HG02981 (cell line): Measurements from ENCODE around the gene RPUSD1.

Experiments
- ATAC-seq: cut with Tn5 transposase; IDR thresholded peaks from one replicate; pipeline ENCODE4 v1.9.1; 2021; ENCODE audit warnings: mild to moderate bottlenecking, moderate library complexity; ENCODE audit not compliant: unreplicated experiment

Gene RPUSD1

DNA sequence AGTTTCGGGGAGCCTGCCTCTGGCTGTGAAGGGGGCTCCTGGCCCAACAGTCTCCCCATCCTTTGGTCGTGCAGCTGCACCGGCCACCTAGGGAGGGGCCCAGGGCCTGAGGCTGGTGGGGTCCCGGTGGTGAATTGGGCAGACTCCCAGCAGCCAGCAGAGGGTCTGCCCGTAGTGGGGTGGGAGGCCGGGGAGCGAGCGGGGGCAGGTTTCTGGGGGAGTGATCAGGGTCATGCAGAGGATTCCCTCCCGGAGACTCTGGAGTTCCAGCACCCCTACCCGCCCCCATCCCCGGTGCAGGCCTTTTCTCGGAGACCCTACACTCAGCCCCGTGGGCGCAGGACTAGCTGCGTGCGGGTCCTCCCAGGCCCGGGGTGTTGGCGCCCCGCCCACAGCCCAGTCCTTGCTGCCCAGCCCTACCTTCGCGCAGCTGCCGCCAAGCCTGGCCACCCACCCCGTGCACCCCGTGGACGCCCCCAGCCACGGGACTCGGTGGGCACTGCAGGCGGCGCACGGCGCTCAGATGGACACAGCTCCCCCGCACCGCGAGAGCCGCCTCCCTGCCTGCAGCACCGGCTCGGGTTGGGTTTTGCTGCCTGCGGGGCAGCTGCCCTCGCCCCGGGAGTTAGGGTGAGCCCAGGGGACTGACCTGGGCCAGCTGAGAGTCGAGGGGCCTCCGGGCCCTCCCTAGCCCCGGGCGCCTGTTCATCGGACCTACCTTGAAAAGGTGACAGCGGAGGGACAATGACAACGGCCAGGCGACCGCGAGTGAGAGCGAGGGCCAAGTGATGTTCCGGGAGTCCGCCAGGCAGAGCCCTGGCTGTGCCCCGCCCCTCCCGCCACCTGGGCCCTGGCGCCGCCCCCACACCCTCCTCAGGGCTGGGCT, 12.0 kb upstream of the RPUSD1 start, which contains the start of gene GNG13:
GNG13 (minus strand) TSS at position 787 of the 886 bp plus-strand sequence. CDS start 1,657 bp downstream, outside the sequence.
- ATAC-seq: no peak

DNA sequence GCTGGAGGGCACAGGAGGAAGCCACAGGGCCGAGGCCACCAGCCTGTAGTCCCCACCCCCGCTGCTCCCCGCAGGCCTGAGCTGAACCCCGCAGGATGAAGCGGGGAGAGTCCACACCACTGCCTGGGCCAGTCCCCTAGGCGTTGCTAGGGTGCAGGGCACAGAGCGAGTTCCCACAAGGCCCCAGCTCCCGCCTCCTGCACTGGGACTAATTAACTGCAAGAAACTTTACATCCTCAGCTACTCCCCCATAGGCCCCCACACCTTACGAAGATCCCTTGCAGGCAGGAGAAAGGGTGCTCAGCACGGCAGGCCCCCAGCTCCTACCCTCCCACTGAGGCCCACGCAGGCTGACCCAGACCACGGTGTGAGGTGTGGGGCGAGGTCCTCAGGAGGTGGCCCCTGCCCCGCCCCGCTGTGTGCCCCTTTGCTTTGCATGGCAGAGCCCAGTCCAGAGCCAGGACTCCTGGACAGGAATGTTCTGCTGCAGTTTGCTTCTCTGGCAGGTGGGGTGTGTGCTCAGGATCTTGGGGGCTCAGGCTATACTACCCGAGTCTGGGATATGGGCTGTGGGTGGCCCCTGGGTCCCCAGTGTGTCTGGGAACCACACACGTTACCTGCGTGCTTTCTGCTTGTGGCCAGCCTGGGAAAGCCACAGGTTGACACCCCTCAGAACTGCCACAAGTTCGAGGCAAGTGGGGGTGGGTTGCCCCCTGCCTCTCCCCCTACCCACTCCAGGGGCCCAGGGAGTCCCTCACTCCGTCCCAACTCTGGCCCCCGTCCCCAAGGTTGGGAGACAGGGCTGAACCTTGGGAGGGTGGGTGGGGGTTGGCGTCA, 11.1 kb upstream of the RPUSD1 start:
- ATAC-seq: no peak

DNA sequence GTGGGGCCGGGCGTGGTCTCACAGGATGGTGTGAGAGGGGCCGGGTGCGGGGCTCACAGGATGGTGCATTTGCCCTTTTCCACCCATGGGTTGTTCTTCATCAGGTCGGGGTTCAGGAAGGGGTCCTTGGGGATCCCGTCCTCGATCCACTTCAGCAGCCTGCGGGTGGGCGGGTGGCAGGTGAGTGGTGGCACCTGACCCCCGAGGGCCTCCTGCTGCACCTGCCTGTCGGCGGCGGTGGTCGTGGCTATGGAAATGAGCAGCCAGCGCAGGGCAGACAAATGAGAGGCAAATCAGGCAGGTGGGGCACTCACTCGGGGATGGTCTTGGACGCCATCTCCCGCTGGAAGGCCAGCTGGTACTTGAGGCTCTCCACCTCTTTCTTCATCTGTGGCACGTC, 10.5 kb upstream of the RPUSD1 start:
- no peak for ATAC-seq

DNA sequence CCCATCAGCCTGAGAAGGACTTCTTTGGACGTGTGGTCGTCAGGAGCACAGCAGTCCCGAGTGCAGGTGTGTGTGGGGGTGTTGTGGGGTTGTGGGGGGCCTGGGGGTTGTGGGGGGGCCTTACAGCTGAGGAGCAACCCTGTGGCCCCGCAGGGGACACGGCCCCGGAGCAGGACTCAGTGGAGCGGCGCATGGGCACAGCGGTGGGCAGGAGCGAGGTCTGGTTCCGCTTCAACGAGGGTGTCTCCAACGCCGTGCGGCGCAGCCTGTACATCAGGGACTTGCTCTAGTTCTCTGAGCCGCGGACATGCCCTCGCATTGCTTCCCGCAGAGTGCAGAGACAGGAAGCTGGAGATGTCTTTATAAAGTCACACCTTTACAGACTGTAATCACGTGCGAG, 9.5 kb upstream of the RPUSD1 start:
- no peak for ATAC-seq

DNA sequence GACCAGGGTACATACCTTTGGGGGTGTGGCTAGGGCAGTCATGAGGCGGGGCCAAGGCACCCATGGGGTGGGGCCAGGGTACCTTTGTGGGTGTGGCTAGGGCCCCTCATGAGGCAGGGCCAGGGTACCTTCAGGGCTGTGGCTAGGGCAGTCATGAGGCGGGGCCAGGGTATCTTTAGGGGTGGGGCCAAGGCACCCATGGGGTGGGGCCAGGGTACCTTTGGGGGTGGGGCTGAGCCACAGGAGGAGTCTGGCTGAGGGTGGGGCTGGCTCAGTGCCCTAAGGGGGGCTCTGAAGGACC, 8.9 kb upstream of the RPUSD1 start:
- no peak for ATAC-seq

DNA sequence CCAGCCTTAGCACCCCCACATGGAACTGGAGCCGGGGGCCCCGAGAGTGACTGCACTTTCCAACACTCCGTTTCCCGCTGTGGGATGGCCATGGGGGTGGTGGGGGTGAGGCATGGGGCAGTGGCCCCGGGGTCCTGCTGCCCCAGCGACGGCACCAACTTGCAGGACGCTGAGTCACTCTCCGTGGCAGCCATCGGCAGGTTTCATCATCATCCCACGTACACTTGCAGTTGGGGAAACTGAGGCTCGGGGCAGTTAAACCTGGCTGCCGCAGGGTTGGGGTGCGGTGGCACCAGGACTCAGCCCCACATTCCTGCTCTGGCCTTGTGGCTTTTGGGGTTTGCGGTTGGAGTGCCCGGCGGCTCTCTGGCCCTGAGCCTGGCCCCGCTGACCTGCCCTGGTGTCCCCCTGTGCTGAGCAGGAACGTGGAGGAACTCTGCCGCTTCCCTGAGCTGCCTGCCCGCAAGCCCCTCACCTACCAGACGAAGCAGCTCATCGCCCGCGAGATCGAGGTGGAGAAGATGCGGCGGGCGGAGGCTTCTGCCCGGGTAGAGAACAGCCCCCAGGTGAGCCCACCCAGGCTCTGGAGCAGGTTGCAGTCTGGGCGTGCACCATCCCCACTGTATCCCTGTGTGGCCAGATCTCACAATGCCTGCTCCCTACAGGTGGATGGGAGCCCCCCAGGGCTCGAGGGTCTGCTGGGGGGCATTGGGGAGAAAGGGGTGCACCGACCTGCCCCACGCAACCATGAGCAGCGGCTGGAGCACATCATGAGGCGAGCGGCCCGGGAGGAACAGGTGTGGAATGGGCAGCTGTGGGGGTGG, 8.3 kb upstream of the RPUSD1 start:
- ATAC-seq: no peak

DNA sequence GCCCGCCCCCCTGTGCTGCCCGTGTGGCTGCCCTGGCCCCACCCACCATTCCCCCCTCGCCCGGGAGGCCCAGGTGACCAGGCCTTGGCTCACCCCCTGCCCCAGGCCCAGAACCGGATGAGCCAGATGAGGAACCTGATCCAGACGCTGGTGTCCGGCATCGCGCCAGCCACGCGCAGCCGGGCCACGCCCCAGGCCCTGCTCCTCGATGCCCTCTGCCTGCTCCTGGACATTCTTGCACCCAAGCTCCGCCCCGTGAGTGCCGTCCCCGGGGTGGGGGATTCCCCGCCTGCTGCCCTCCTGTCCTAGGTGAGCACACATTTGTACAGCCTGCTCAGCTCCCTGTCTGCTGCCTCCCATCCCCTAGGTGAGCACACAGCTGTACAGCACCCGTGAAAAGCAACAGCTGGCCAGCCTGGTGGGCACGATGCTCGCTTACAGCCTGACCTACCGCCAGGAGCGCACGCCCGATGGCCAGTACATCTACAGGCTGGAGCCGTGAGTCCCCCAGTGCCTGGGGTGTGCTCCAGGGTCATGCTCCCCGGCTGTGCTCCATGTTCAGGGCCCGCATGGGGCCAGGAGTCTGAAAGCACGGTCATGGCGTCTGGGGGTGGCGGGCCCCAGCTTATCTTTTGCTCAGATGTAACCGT, 7.5 kb upstream of the RPUSD1 start:
- no peak for ATAC-seq

DNA sequence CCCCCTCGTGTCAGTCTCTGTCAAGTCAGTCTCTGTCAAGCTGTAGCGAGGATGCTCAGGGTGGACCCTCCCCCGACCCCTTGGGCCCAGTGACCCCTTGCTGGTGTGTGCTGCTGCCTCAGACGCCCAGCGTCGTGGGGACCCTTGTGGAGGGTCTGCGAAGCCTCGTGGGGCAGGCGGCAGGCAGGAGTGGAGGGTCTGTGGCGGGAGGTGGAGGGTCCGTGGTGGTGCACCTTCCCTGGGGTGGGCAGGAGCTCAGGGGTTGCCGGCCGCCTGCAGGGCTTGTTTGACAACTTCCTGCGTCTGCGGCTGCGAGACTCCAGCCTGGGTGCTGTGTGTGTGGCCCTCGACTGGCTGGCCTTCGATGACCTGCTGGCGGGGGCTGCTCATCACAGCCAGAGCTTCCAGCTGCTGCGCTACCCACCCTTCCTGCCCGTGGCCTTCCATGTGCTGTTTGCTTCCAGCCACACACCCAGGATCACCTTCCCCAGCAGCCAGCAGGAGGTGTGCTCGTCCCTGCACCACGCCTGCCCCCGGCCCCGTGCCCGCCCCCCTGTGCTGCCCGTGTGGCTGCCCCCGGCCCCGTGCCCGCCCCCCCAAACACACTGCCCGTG, 6.8 kb upstream of the RPUSD1 start:
- ATAC-seq: no peak

DNA sequence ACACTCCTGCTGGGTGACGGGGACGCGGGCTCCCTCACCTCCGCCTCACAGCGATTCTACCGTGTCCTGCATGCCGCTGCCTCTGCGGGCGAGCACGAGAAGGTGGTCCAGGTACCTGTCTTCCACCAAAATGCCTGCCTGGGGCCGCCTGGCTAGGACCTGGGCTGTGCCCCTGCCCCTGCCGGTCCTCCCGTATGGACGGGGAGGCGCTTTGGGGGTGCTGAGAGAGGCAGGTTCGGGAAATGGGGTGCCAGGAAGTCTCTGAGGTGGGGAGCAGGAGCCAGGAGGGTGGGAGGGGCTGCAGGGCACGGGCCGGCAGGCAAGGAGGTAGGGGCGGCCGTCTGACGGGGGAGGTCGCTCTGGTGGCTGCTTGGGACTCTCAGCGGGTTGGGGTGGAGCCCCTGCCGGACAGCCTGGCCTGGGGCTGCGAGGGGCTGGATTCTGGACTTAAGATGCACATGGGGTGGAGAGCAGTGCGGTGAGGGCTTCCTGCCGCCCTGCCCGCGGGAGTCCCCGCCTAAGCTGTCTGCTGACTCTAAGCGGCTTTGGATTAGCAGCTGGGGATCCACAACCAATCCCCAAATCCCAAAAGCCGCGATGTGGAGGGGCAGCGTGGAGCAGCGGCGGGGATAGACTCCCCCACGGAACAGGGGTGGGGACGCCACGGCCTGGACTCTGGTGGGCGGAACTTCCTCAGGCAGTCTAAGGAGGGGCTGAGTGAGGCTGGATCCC, 6.1 kb upstream of the RPUSD1 start:
- ATAC-seq: no peak

DNA sequence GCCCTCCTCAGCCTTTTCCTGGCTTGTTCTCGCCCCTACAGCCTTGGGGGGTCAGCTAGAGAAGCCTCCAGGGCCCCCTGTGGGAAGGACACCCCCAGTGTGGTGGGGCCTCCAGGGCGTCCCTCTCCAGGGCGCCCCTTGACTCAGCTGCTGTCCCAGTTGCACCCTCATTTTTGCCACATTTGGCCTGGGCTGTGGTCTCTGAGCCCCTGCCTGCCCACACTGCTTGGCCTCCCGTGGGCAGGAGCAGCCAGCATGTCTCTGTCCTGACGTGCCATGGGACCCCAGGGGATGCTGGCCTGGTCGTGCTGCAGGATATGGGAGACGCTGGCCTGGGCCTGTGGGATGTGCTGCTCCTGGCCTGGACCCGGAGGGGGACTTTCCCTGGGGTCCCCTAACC, 5.2 kb upstream of the RPUSD1 start:
- no peak for ATAC-seq

DNA sequence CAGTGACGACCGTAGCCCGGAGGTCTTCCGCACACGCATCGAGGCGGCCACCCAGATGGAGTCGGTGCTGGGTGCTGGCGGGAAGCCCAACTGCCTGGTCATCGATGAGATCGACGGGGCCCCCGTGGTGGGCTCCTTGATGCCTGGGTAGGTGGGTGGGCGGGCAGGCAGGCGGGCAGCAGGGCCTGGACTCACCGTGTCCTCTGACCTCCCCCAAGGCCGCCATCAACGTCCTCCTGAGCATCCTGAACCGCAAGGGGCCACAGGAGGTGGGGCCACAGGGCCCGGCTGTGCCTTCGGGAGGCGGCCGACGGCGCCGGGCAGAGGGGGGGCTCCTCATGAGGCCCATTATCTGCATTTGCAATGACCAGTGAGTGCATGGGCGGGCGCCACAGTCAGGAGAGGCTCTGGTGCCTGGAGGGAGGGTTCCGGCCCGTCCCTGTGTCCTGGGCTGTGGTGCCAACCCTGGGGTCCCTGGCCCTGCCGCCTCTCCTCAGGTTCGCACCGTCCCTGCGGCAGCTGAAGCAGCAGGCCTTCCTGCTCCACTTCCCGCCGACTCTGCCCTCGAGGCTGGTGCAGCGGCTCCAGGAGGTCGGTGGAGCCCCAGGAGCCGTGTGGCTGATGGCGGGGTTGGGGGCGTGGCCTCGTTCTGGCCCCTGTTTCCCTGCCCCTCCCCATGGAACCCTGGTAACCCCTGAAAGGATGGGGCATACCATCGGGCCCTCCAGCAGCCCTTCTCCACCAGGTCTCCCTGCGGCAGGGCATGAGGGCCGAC, 4.2 kb upstream of the RPUSD1 start:
- ATAC-seq: no peak

DNA sequence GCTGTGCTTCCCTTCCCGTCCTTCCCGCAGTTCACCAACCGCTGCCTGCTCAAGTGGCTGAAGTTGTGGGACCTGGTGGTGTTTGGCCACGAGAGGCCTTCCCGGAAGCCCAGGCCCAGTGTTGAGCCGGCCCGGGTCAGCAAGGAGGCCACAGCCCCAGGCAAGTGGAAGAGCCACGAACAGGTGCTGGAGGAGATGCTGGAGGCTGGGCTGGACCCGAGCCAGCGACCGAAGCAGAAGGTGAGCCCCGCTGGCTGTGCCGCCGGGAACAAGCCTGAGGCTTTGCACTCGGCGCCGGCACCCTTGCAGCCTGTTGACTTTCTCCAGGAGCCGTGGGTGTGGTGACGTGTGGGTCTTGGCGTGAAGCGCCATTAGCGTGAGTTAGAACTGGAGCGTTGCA, 3.0 kb upstream of the RPUSD1 start:
- no peak for ATAC-seq

DNA sequence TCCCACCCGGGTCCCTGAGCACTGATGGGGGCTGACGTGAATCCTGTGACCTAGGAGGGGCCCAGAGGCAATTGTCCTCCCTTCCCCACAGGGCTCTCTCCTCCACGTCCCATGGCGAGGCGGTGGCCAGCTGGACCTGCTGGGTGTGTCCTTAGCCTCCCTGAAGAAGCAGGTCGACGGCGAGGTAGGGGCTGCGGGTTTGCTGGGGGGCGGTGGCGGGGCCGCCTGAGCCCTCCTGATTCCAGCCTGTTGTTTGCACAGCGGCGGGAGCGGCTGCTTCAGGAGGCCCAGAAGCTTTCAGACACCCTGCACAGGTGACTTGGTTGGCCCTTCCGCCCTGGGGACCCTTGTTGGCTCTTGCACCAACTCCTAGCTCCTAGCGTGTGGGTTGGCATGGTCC, 1.9 kb upstream of the RPUSD1 start:
- no peak for ATAC-seq

DNA sequence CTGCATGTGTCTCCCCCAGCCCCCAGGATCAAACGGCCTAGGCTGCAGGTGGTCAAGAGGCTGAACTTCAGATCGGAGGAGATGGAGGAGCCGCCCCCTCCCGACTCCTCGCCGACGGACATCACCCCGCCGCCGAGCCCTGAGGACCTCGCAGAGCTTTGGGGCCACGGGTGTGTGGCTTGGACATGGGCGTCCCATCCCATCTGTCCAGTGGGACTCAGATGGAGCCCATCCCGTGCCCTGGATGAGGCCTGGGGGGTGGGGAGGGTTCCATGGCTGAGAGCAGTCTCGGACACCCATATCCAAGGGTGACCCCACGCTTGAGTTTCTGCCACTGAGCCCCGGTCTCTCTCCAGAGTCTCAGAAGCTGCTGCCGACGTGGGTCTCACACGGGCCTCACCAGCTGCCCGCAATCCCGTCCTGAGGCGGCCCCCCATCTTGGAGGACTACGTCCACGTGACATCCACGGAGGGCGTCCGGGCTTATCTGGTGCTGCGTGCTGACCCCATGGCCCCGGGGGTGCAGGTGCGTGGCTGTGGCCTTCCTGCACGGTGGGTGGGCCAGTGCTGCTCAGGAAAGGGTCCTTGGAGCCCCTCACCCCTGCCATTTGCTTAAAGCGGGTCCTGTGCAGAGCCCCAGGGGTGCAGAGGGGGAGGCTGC, 1.1 kb upstream of the RPUSD1 start:
- ATAC-seq: no peak

DNA sequence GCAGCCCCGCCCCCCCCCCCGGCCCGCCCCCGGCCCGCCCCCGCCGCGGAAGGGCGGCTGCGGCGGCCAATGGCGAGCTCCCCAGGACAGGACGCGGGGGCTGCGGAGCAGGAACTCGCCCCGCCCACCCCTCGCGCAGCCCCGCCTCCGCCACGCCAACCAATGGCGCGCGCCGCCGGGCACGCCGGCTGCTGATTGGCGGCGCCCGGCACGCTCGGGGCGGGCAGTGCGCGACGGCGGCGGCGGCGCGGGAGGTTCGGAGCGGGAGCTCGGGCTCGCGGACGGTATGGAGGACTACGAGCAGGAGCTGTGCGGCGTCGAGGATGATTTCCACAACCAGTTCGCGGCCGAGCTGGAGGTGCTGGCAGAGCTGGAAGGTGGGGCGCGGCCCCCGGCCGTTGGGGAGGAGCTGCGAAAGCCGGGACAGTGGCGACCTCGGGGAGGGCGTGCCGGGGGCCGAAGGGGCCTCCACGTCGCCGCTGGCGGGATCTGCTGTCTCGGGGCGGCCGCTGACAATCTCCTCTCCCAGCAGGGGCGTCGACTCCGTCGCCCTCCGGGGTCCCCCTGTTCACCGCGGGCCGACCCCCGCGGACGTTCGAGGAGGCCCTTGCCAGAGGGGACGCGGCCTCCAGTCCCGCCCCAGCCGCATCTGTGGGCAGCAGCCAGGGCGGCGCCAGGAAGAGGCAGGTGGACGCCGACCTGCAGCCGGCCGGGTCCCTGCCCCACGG, 382 bp upstream of the RPUSD1 start, which contains the start of gene CHTF18:
CHTF18 (plus strand) TSS at position 222 of the 728 bp plus-strand sequence; CDS start at position 287, 65 bp downstream.
- ATAC-seq: peak; percentile 68

DNA sequence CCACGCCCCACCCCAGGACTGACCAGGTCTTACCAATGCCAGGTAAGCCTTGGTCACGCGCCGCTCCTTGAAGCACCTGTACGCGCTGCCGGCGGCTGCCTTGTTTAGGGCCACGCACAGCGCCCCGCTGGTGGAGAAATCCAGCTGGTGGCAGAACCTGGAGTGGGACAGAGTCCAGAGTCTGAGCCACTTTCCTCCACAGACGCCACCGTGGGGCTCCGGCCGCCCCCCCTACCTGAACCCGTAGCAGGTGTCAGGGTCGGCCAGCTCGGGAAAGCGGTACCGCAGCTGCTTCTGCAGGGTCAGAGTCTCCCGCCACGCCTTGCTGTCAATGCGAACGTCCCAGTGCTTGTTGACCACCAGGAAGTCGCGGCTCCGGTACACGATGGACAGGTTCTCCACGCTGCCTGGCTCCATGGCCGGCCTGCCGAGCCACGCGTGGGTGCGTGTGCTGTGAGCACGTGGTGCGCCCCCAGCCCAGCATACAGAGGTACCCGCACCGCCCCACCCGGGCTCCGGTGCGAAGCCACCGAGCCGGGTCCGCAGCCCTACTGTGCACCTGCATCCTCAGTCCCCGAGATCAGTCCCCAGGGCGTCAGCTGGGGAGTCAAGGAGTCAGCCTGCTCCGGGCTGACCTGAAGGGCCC, 737 bp downstream of the RPUSD1 start:
- no peak for ATAC-seq
